Measurements from ENCODE around the gene SBK1.

DNA sequence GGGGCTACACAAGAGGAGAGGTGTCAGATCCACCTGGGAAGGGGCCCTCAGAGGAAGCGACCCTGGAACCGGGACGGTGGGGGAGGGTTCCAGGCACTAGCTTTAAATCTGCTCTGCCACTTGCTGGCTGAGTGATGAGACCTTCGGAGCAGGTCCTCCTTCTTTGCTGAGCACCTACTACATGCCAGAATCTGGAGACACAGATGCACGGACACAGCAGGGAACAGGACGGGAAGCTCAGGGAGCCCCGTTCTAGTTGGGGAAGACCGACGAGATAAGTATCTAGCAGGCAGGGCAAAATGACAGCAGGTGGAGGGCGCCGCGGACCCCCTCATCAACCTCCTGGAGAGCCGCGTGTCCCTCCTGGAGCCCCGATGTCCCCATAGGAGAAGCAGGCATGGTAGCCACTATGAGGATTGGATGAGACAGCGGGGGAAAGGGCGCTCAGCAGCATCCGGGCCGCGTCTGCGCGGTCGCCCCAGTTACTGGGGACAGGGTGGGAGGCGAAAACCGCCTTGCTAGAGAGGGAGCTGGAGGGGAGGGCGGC, 27.2 kb downstream of the SBK1 start:
- TF ChIP-seq, protein P1, sequence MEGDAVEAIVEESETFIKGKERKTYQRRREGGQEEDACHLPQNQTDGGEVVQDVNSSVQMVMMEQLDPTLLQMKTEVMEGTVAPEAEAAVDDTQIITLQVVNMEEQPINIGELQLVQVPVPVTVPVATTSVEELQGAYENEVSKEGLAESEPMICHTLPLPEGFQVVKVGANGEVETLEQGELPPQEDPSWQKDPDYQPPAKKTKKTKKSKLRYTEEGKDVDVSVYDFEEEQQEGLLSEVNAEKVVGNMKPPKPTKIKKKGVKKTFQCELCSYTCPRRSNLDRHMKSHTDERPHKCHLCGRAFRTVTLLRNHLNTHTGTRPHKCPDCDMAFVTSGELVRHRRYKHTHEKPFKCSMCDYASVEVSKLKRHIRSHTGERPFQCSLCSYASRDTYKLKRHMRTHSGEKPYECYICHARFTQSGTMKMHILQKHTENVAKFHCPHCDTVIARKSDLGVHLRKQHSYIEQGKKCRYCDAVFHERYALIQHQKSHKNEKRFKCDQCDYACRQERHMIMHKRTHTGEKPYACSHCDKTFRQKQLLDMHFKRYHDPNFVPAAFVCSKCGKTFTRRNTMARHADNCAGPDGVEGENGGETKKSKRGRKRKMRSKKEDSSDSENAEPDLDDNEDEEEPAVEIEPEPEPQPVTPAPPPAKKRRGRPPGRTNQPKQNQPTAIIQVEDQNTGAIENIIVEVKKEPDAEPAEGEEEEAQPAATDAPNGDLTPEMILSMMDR (IDR thresholded peaks at IDR 0.05; ENCODE audit: insufficient read depth, low read depth, low read length): no peak
- TF ChIP-seq EZH2 (IDR thresholded peaks at IDR 0.05; ENCODE audit: insufficient read depth, low read length): no peak
